ENCODE data around the gene TULP1. TPM values are rescaled to one million over a fixed set of nuclear protein-coding genes. Genes with fewer than 3 reads are reported as not detected.

Gene TULP1
- total and polyA plus RNA-seq, 2 experiments from 2014 or later: 0.39 TPM; not detected in 1

DNA sequence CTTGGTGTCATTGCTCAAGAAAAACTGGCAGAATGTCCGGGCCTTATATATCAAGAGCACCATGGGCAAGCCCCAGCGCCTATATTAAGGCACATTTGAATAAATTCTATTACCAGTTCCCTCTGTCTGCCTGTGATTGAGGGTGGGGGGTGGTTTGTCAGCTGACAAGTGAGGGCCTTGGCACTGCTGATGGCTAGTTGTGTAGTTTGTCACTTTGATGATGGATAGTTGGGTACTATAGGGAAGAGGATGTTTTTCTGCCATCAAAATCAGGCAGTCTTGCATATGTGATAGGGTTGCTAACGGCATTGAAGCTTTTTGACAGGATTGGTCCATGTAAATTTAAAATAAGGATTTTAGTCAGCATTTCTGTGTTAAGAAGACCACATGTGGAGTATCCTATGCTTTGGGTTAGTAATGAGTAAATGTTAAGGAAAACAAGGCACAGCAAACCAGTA, 42.0 kb downstream of the TULP1 start:
- peak overlapping the region; percentile 98 for H3K27ac ChIP-seq
- TF ChIP-seq EZH2phosphoT487 (IDR thresholded peaks at IDR 0.05; ENCODE audit: low read depth, severe bottlenecking, unreplicated experiment) (no peak), EZH2 (IDR thresholded peaks at IDR 0.05; ENCODE audit: borderline replicate concordance) (no peak)
- TF ChIP-seq, protein P1, sequence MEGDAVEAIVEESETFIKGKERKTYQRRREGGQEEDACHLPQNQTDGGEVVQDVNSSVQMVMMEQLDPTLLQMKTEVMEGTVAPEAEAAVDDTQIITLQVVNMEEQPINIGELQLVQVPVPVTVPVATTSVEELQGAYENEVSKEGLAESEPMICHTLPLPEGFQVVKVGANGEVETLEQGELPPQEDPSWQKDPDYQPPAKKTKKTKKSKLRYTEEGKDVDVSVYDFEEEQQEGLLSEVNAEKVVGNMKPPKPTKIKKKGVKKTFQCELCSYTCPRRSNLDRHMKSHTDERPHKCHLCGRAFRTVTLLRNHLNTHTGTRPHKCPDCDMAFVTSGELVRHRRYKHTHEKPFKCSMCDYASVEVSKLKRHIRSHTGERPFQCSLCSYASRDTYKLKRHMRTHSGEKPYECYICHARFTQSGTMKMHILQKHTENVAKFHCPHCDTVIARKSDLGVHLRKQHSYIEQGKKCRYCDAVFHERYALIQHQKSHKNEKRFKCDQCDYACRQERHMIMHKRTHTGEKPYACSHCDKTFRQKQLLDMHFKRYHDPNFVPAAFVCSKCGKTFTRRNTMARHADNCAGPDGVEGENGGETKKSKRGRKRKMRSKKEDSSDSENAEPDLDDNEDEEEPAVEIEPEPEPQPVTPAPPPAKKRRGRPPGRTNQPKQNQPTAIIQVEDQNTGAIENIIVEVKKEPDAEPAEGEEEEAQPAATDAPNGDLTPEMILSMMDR (IDR thresholded peaks at IDR 0.05; ENCODE audit: poor library complexity): no peak
- no peak overlapping the region for H2AFZ ChIP-seq
- H3K4me1 ChIP-seq (ENCODE audit: insufficient read depth): peaks cover 26% of the 10 kb centered on the region
- H3K4me3 ChIP-seq: no peak overlapping the region
- no peaks in the 10 kb centered on the region for H3K27me3 ChIP-seq
- H3K79me2 ChIP-seq: peaks cover 23% of the 10 kb centered on the region
- DNase-seq (ENCODE audit: low spot score): no peak
- 76% methylated on average over 3 of the region's 3 CpGs for WGBS (ENCODE audit: low lambda C conversion rate, missing lambda C conversion rate)
- no peaks in the 10 kb centered on the region for H3K9me3 ChIP-seq (ENCODE audit: low read depth)
- H3K4me2 ChIP-seq: peak overlapping the region; percentile 93
- H4K20me1 ChIP-seq (ENCODE audit: insufficient read depth, poor library complexity, severe bottlenecking): peaks cover 43% of the 10 kb centered on the region
- H3K36me3 ChIP-seq (replicated peaks; ENCODE audit: insufficient read depth, low read depth): no peaks in the 10 kb centered on the region
- H3K9me2 ChIP-seq (replicated peaks; ENCODE audit: insufficient read depth): no peaks in the 10 kb centered on the region

DNA sequence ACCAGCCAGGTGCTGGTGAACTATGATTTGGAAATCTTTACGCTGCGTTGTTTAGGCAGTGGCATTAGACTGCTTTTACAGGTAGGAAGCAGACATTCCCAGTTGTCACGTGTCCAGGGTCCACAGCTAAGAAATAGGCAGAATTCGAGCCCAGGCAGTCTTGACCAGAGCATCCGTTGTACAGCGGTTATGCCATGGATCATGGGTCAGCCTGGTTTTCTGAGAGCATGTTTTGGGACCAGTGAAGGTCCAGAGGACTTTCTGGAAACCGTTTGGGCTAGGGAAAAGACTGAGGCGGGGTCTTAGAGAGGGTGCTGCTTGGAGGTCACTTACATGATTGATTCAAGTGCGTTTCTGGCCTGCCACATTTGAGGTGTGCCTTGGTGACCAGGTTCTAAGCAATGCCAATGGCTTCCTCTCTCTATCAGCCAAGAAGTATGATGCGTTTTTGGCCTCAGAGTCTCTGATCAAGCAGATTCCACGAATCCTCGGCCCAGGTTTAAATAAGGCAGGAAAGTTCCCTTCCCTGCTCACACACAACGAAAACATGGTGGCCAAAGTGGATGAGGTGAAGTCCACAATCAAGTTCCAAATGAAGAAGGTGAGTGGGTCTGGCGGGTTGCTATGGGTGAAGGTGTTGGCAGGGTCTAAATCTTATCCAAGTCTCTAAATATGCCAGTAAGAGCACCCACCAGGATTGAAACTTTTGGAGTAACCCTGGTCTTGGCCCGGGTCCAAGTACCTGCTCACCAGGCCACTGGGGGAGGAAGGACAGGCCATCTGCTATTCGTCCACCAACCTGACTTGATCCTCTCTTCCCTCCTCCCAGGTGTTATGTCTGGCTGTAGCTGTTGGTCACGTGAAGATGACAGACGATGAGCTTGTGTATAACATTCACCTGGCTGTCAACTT, 42.7 kb downstream of the TULP1 start:
- peaks cover 26% of the 10 kb centered on the region for H3K4me1 ChIP-seq (ENCODE audit: insufficient read depth)
- peak overlapping the region; percentile 93 for H3K4me2 ChIP-seq
- TF ChIP-seq EZH2 (IDR thresholded peaks at IDR 0.05; ENCODE audit: borderline replicate concordance): no peak
- no peak for TF ChIP-seq EZH2phosphoT487 (IDR thresholded peaks at IDR 0.05; ENCODE audit: low read depth, severe bottlenecking, unreplicated experiment)
- TF ChIP-seq, protein P1 (IDR thresholded peaks at IDR 0.05; ENCODE audit: poor library complexity): no peak
- DNase-seq (ENCODE audit: low spot score): no peak
- no peaks in the 10 kb centered on the region for H3K36me3 ChIP-seq (replicated peaks; ENCODE audit: insufficient read depth, low read depth)
- 35% methylated on average over 18 of the region's 18 CpGs for WGBS (ENCODE audit: low lambda C conversion rate, missing lambda C conversion rate)
- no peaks in the 10 kb centered on the region for H3K9me3 ChIP-seq (ENCODE audit: low read depth)
- H2AFZ ChIP-seq: no peak overlapping the region
- H3K27me3 ChIP-seq: no peaks in the 10 kb centered on the region
- no peaks in the 10 kb centered on the region for H3K9me2 ChIP-seq (replicated peaks; ENCODE audit: insufficient read depth)
- peaks cover 43% of the 10 kb centered on the region for H4K20me1 ChIP-seq (ENCODE audit: insufficient read depth, poor library complexity, severe bottlenecking)
- peak overlapping the region; percentile 98 for H3K27ac ChIP-seq
- peaks cover 23% of the 10 kb centered on the region for H3K79me2 ChIP-seq
- H3K4me3 ChIP-seq: peak overlapping the region; percentile 79

DNA sequence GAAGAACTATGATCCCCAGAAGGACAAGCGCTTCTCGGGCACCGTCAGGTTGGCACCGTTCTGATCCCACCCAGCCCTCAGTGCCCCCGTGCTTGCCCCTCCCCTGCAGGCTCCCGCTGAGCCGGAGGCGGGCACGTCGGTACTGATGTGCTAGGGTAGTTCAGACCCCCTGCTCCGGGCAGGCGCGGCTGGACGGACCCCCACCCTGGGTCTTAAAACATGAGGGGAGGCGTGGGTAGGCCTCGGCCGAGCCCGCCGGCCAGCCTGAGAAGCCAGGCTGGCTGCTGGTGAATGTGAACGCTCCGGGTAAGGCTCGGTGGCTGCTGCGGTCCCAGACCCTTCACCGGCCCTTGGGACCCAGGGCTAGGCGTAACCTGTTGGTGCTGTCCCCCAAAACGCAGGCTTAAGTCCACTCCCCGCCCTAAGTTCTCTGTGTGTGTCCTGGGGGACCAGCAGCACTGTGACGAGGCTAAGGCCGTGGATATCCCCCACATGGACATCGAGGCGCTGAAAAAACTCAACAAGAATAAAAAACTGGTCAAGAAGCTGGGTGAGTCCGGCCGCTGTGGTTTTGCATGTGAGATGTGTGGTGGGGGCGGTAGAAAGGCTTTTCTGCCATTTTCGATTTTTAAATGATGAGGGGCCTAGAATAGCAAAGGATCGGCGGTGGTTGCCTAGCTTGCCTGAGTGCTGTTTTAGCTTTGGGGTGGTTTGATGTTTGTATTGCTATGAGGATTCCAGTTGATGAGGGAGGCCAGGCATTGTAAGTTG, 43.5 kb downstream of the TULP1 start:
- peaks cover 43% of the 10 kb centered on the region for H4K20me1 ChIP-seq (ENCODE audit: insufficient read depth, poor library complexity, severe bottlenecking)
- no peaks in the 10 kb centered on the region for H3K27me3 ChIP-seq
- peak overlapping the region; percentile 93 for H3K4me2 ChIP-seq
- peaks cover 23% of the 10 kb centered on the region for H3K79me2 ChIP-seq
- no peaks in the 10 kb centered on the region for H3K36me3 ChIP-seq (replicated peaks; ENCODE audit: insufficient read depth, low read depth)
- peak overlapping the region; percentile 36 for H2AFZ ChIP-seq
- peak overlapping the region; percentile 79 for H3K4me3 ChIP-seq
- no peak for DNase-seq (ENCODE audit: low spot score)
- no peaks in the 10 kb centered on the region for H3K9me3 ChIP-seq (ENCODE audit: low read depth)
- H3K27ac ChIP-seq: peak overlapping the region; percentile 98
- no peaks in the 10 kb centered on the region for H3K9me2 ChIP-seq (replicated peaks; ENCODE audit: insufficient read depth)
- TF ChIP-seq EZH2 (IDR thresholded peaks at IDR 0.05; ENCODE audit: borderline replicate concordance) (no peak), EZH2phosphoT487 (IDR thresholded peaks at IDR 0.05; ENCODE audit: low read depth, severe bottlenecking, unreplicated experiment) (no peak)
- TF ChIP-seq, protein P1 (IDR thresholded peaks at IDR 0.05; ENCODE audit: poor library complexity): no peak
- 3% methylated on average over 29 of the region's 37 CpGs for WGBS (ENCODE audit: low lambda C conversion rate, missing lambda C conversion rate)
- peaks cover 26% of the 10 kb centered on the region for H3K4me1 ChIP-seq (ENCODE audit: insufficient read depth)
